ENCODE results near the gene HCFC1.
"Not testable (repeated sequence)": the region's sequence is repeated elsewhere in the genome, so short reads cannot be mapped to it uniquely, and the experiment has no call there.

The HCFC1 gene

GRCh38 chrX:154006947-154007346 lies 35.3 kb upstream of the HCFC1 start:
- no peak for DNase-seq

GRCh38 chrX:154004315-154004714 lies 32.7 kb upstream of the HCFC1 start:
- DNase-seq: no peak

GRCh38 chrX:154002215-154002719 lies 30.6 kb upstream of the HCFC1 start:
- peak; percentile 53 for DNase-seq

- DNase-seq: no peak
These were observed 28.4 kb upstream of the HCFC1 start for GRCh38 chrX:154000051-154000450.

- DNase-seq: no peak
These were observed 27.9 kb upstream of the HCFC1 start for GRCh38 chrX:153999359-154000037.

GRCh38 chrX:153995504-153995903 lies 23.9 kb upstream of the HCFC1 start:
- no peak for DNase-seq

GRCh38 chrX:153994398-153994797 lies 22.8 kb upstream of the HCFC1 start:
- DNase-seq: not testable (repeated sequence)

GRCh38 chrX:153993978-153994377 lies 22.4 kb upstream of the HCFC1 start:
- no peak for DNase-seq

GRCh38 chrX:153993079-153993478 lies 21.5 kb upstream of the HCFC1 start:
- no peak for DNase-seq

- DNase-seq: no peak
These were observed 20.6 kb upstream of the HCFC1 start for GRCh38 chrX:153992180-153992579.

GRCh38 chrX:153991013-153991580 lies 19.5 kb upstream of the HCFC1 start:
- no peak for DNase-seq

GRCh38 chrX:153989973-153990655 lies 18.5 kb upstream of the HCFC1 start:
- DNase-seq: no peak

GRCh38 chrX:153988493-153988892 lies 16.9 kb upstream of the HCFC1 start:
- no peak for DNase-seq

GRCh38 chrX:153984351-153985178 lies 12.9 kb upstream of the HCFC1 start:
- DNase-seq: peak; percentile 72

- DNase-seq: no peak
These were observed 11.7 kb upstream of the HCFC1 start for GRCh38 chrX:153983321-153983801.

GRCh38 chrX:153981771-153982533 lies 10.3 kb upstream of the HCFC1 start:
- DNase-seq: peak; percentile 80

- no peak for DNase-seq
These were observed 9.6 kb upstream of the HCFC1 start for GRCh38 chrX:153981231-153981630.

GRCh38 chrX:153980394-153980793 lies 8.8 kb upstream of the HCFC1 start:
- not testable (repeated sequence) for DNase-seq

- no peak for DNase-seq
These were observed 3.2 kb upstream of the HCFC1 start for GRCh38 chrX:153974726-153975286.

- DNase-seq: no peak
These were observed 2.5 kb upstream of the HCFC1 start for GRCh38 chrX:153974003-153974725.

All from activated CD4-positive, alpha-beta T cell treated with anti-CD3 and anti-CD28 coated beads for 48 hours (primary cell).